CD4-positive, alpha-beta T cell (primary cell): ENCODE data around the gene ERLEC1. TPM values are rescaled to one million over a fixed set of nuclear protein-coding genes. Genes with fewer than 3 reads are reported as not detected.
"Not testable (repeated sequence)": the region's sequence is repeated elsewhere in the genome, so short reads cannot be mapped to it uniquely, and the experiment has no call there.

Experiments used
- ATAC-seq: fragments of 200-7000 bp; cut with Tn5 transposase; one replicate; pipeline ENCODE4 v1.10.0; 2022; ENCODE audit warnings: mild to moderate bottlenecking; ENCODE audit not compliant: poor library complexity
- CTCF ChIA-PET: fragments of 350-600 bp; sonication (Branson Sonifier 250); formaldehyde crosslinking; loops from one replicate; lab custom pipeline; 2021; ENCODE audit warnings: antibody characterized with exemption, inconsistent platforms; lab: Charles Lee
- POLR2A ChIA-PET: fragments of 350-600 bp; sonication (Branson Sonifier 250); formaldehyde crosslinking; loops from one replicate; lab custom pipeline; 2021; ENCODE audit warnings: antibody characterized with exemption, inconsistent platforms; lab: Charles Lee
- DNase-seq, 14 experiments: peaks; one replicate each; pipeline ENCODE4 v3.0.0-alpha.2; 2013 to 2020; ENCODE audit warnings: mixed read lengths in 2 of 14
- H3K27ac ChIP-seq, 2 donors: one replicate each; pipeline versions ENCODE4 v1.5.1 to v1.7.0; 2013; ENCODE audit warnings: low read length in 2 of 2, low read depth in 1 of 2, mild to moderate bottlenecking in 1 of 2
- H3K27me3 ChIP-seq, 2 experiments: 1 replicate in 1 of 2; 2 replicates in 1 of 2; pipeline versions ENCODE4 v1.6.1 to v1.7.0; 2013; ENCODE audit warnings: low read length in 2 of 2, control low read depth in 1 of 2, mild to moderate bottlenecking in 1 of 2, moderate library complexity in 1 of 2; ENCODE audit not compliant: insufficient read depth in 2 of 2, control insufficient read depth in 1 of 2
- H3K36me3 ChIP-seq: one replicate; pipeline ENCODE4 v1.6.1; 2013; ENCODE audit warnings: low read length, control low read depth; ENCODE audit not compliant: insufficient read depth
- H3K4me1 ChIP-seq: one replicate; pipeline ENCODE4 v1.6.1; 2013; ENCODE audit warnings: low read length, control low read depth; ENCODE audit not compliant: insufficient read depth
- H3K4me3 ChIP-seq: one replicate; pipeline ENCODE4 v1.5.1; 2013; ENCODE audit warnings: mild to moderate bottlenecking, low read length, moderate library complexity
- H3K9me3 ChIP-seq, 2 experiments: 1 replicate in 1 of 2; 2 replicates in 1 of 2; pipeline versions ENCODE4 v1.6.1 to v1.7.0; 2013; ENCODE audit warnings: low read length in 2 of 2, mild to moderate bottlenecking in 2 of 2, control low read depth in 1 of 2, moderate library complexity in 1 of 2; ENCODE audit not compliant: control insufficient read depth in 1 of 2, insufficient read depth in 1 of 2
- H3K27ac Mint-ChIP-seq: one replicate; pipeline ENCODE4 v1.8.0; 2020; ENCODE audit warnings: mixed read lengths
- H3K27me3 Mint-ChIP-seq: one replicate; pipeline ENCODE4 v1.8.0; 2021; ENCODE audit warnings: mixed read lengths
- H3K36me3 Mint-ChIP-seq: one replicate; pipeline ENCODE4 v1.8.0; 2021; ENCODE audit warnings: low read depth, mixed read lengths
- H3K4me1 Mint-ChIP-seq: one replicate; pipeline ENCODE4 v1.8.0; 2021; ENCODE audit warnings: low read depth, mixed read lengths
- H3K4me3 Mint-ChIP-seq: one replicate; pipeline ENCODE4 v1.8.0; 2020; ENCODE audit warnings: mild to moderate bottlenecking, mixed read lengths
- H3K9me3 Mint-ChIP-seq: one replicate; pipeline ENCODE4 v1.8.0; 2020; ENCODE audit warnings: mixed read lengths
- intact Hi-C, 2 experiments: fragments of 100-400 bp; cut with DNase I in 1 of 2; cut with micrococcal nuclease in 1 of 2; formaldehyde crosslinking; loops; one replicate each; pipeline versions ENCODE4 v1.15.1 to v1.9.0; 2023 to 2025; cut with DNase I, micrococcal nuclease
- total RNA-seq, 174 experiments: library from RNA in 2 of 174; stranded (reverse) in 2 of 174; gene quantifications; one replicate each; pipeline ENCODE4 v1.2.3 and lab custom pipeline; 2021 to 2026
- TF ChIP-seq, protein P1 (sequence below): fragments of 200-600 bp; IDR thresholded peaks from one replicate; pipeline ENCODE4 v1.8.0; 2022; ENCODE audit warnings: antibody characterized with exemption, mild to moderate bottlenecking

ERLEC1 gene
- total RNA-seq, 2 experiments from 2014 or later = 14.5 to 14.7 TPM

- ChIA-PET CTCF (no interaction called here), POLR2A (no interaction called here)
- H3K27ac Mint-ChIP-seq = no peak overlapping the region
These were observed 56.0 kb downstream of the ERLEC1 start for GRCh38 chr2:53842891-53843290.

DNA sequence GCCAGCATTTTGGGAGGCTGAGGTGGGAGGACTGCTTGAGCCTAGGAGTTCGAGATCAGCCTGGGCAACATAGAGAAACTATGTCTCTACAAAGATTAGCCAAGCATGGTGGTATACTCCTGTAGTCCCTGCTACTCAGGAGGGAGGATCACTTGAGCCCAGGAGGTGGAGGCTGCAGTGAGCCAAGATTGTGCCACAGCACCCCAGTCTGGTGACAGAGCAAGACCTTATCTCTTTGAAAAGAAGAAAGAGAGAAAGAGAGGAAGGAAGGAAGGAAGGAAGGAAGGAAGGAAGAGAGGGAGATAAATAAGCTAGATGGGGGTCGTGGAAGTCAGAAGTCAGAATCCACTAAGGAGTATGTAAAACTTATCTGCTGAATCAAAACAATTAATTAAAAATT is 56.8 kb downstream of the ERLEC1 start:
- H3K9me3 ChIP-seq = no peaks in the 10 kb centered on the region
- no peak overlapping the region for H3K27ac Mint-ChIP-seq
- no peaks in the 10 kb centered on the region for H3K36me3 ChIP-seq
- no peak overlapping the region for H3K27ac ChIP-seq
- no peaks in the 10 kb centered on the region for H3K36me3 Mint-ChIP-seq
- no peaks in the 10 kb centered on the region for H3K9me3 Mint-ChIP-seq
- CTCF ChIA-PET = no interaction called here
- POLR2A ChIA-PET = no interaction called here
- ATAC-seq = no peak
- no peaks in the 10 kb centered on the region for H3K4me1 Mint-ChIP-seq
- no peaks in the 10 kb centered on the region for H3K27me3 Mint-ChIP-seq
- H3K4me3 ChIP-seq = no peak overlapping the region
- H3K27me3 ChIP-seq = no peaks in the 10 kb centered on the region
- intact Hi-C loops = no loop called here
- no peaks in the 10 kb centered on the region for H3K4me1 ChIP-seq
- no peak overlapping the region for H3K4me3 Mint-ChIP-seq
- TF ChIP-seq, protein P1, sequence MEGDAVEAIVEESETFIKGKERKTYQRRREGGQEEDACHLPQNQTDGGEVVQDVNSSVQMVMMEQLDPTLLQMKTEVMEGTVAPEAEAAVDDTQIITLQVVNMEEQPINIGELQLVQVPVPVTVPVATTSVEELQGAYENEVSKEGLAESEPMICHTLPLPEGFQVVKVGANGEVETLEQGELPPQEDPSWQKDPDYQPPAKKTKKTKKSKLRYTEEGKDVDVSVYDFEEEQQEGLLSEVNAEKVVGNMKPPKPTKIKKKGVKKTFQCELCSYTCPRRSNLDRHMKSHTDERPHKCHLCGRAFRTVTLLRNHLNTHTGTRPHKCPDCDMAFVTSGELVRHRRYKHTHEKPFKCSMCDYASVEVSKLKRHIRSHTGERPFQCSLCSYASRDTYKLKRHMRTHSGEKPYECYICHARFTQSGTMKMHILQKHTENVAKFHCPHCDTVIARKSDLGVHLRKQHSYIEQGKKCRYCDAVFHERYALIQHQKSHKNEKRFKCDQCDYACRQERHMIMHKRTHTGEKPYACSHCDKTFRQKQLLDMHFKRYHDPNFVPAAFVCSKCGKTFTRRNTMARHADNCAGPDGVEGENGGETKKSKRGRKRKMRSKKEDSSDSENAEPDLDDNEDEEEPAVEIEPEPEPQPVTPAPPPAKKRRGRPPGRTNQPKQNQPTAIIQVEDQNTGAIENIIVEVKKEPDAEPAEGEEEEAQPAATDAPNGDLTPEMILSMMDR = no peak
- no peak for DNase-seq

More at GRCh38 chr2:53842891-53843290, 56.0 kb downstream of the ERLEC1 start:
- no peaks in the 10 kb centered on the region for H3K36me3 ChIP-seq
- no peak for ATAC-seq
- Mint-ChIP-seq H3K9me3 (no peaks in the 10 kb centered on the region), H3K36me3 (no peaks in the 10 kb centered on the region), H3K27me3 (no peaks in the 10 kb centered on the region), H3K4me3 (no peak overlapping the region), H3K4me1 (no peaks in the 10 kb centered on the region)
- TF ChIP-seq, protein P1 = no peak
- no peak overlapping the region for H3K27ac ChIP-seq
- no peaks in the 10 kb centered on the region for H3K9me3 ChIP-seq
- intact Hi-C loops = no loop called here
- no peaks in the 10 kb centered on the region for H3K27me3 ChIP-seq
- no peaks in the 10 kb centered on the region for H3K4me1 ChIP-seq
- no peak for DNase-seq
- no peak overlapping the region for H3K4me3 ChIP-seq

GRCh38 chr2:53848062-53848461 is 61.2 kb downstream of the ERLEC1 start:
- no peak overlapping the region for H3K27ac Mint-ChIP-seq
- intact Hi-C loops = no loop called here
- H3K36me3 ChIP-seq = no peaks in the 10 kb centered on the region
- H3K4me3 ChIP-seq = no peak overlapping the region
- no peak overlapping the region for H3K4me3 Mint-ChIP-seq
- ATAC-seq = no peak
- H3K4me1 Mint-ChIP-seq = peaks cover 3% of the 10 kb centered on the region
- no peaks in the 10 kb centered on the region for H3K9me3 ChIP-seq
- DNase-seq = no peak
- CTCF ChIA-PET = no interaction called here
- H3K27ac ChIP-seq = no peak overlapping the region
- H3K27me3 Mint-ChIP-seq = no peaks in the 10 kb centered on the region
- no peaks in the 10 kb centered on the region for H3K4me1 ChIP-seq
- no peaks in the 10 kb centered on the region for H3K27me3 ChIP-seq
- peaks cover 8% of the 10 kb centered on the region for H3K36me3 Mint-ChIP-seq
- no peaks in the 10 kb centered on the region for H3K9me3 Mint-ChIP-seq
- TF ChIP-seq, protein P1 = no peak
- POLR2A ChIA-PET = no interaction called here

- H3K27ac ChIP-seq, H3K9me3 Mint-ChIP-seq, H3K36me3 ChIP-seq, H3K27ac Mint-ChIP-seq, H3K4me3 Mint-ChIP-seq, H3K4me1 Mint-ChIP-seq, POLR2A ChIA-PET, H3K27me3 ChIP-seq, H3K27me3 Mint-ChIP-seq, intact Hi-C loops, H3K9me3 ChIP-seq, H3K4me3 ChIP-seq, CTCF ChIA-PET, ATAC-seq, H3K4me1 ChIP-seq, DNase-seq: not testable (repeated sequence)
- H3K36me3 Mint-ChIP-seq = peaks cover 23% of the 10 kb centered on the region
These were observed 64.4 kb downstream of the ERLEC1 start for GRCh38 chr2:53851052-53851757.
